GM12874 (cell line): ENCODE results near the gene MRGPRX2.

Experiments
- TF ChIP-seq, protein P1 (sequence below): IDR thresholded peaks from 2 replicates; pipeline ENCODE4 v1.5.1; 2011; ENCODE audit warnings: low read depth, mild to moderate bottlenecking, control low read depth, low read length, moderate library complexity; ENCODE audit not compliant: insufficient read depth

MRGPRX2 gene

DNA sequence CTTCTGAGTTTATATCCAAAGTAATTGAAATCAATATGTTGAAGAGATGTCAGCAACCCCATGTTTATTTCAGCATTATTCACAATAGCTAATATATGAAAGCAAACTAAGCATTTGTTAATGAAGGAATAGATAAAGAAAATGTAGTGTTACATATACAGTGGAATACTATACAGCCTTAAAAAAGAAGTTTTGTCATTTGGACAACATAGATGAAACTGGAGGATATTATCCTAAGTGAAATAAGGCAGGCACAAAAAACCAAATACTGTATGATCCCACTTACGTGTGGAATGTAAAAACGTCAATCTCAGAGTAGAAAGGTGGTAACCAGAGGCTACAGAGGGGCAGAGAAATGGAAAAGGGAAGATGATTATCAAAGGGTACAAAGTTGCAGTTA is 10.2 kb downstream of the MRGPRX2 start:
- TF ChIP-seq, protein P1, sequence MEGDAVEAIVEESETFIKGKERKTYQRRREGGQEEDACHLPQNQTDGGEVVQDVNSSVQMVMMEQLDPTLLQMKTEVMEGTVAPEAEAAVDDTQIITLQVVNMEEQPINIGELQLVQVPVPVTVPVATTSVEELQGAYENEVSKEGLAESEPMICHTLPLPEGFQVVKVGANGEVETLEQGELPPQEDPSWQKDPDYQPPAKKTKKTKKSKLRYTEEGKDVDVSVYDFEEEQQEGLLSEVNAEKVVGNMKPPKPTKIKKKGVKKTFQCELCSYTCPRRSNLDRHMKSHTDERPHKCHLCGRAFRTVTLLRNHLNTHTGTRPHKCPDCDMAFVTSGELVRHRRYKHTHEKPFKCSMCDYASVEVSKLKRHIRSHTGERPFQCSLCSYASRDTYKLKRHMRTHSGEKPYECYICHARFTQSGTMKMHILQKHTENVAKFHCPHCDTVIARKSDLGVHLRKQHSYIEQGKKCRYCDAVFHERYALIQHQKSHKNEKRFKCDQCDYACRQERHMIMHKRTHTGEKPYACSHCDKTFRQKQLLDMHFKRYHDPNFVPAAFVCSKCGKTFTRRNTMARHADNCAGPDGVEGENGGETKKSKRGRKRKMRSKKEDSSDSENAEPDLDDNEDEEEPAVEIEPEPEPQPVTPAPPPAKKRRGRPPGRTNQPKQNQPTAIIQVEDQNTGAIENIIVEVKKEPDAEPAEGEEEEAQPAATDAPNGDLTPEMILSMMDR: no peak

DNA sequence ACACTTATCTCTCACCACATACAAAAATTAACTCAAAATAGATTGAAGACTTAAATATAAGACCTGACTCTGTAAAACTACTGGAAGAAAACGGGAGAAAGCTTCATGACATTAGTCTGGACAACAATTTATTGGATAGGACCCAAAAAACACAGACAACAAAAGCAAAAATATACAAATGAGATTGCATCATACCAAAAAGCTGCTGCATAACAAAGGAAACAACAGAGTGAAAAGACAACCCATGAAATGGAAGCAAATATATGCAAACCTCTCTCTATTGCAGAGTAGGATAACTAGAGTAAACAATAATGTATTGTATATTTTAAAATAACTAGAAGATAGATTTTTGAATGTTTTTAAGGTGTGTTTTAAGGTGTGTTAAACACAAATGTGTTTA is 11.2 kb downstream of the MRGPRX2 start:
- TF ChIP-seq, protein P1: no peak

DNA sequence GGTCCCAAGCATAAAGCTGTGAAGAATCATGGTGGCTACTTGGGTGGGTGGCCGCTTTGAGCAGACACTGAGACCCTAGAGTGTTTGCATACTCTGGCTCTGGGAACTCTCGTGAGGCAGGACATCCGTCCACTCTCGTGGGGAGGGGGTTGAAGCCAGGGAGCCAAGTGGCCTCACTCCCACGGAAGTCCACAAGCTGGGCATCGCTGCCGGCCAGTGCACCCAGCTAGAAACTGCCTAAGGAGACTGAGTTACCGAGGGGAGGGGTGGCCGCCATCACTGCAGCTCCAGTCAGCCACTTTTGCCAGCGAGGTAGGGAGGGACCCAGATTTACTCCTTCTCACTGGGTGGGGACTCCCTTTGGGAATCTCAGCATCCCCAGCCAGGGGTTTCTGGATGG is 20.5 kb downstream of the MRGPRX2 start:
- TF ChIP-seq, protein P1: no peak

DNA sequence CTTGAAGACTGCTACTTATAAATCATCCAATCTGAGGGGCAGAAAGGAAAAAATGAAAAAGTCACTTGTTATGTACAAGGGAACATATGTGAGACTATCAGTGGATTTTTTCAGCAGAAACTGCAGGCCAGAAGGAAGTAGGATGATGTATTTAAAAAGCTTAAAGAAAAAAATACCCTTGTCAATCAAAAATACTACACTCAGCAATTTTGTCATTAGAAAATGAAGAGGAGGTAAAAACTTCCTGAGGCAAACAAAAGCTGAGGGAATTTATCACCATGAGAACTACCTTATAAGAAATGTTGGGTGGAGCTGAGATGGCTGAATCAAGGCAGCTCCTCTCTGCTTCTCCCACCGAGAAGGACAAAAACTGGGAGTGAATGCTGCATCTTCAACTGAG is 21.1 kb downstream of the MRGPRX2 start:
- TF ChIP-seq, protein P1: no peak

DNA sequence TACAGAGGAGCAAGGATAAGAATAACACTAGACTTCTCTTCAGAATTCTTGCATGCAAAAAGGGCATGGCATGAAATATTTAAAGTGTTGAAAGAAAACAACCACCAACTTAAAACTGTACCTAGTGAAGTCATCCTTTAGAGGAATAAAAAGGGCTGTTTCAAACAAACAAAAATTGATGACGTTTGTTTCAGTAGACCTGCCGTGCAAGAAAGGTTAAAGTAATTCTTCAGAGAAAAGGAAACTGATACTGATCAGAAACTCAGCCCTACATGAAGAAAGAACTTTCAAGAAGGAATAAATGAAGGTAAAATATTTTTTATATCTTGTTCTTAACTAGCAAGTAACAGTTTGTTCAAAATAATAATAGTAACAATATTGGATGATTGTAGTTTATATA is 27.5 kb downstream of the MRGPRX2 start:
- TF ChIP-seq, protein P1: no peak

DNA sequence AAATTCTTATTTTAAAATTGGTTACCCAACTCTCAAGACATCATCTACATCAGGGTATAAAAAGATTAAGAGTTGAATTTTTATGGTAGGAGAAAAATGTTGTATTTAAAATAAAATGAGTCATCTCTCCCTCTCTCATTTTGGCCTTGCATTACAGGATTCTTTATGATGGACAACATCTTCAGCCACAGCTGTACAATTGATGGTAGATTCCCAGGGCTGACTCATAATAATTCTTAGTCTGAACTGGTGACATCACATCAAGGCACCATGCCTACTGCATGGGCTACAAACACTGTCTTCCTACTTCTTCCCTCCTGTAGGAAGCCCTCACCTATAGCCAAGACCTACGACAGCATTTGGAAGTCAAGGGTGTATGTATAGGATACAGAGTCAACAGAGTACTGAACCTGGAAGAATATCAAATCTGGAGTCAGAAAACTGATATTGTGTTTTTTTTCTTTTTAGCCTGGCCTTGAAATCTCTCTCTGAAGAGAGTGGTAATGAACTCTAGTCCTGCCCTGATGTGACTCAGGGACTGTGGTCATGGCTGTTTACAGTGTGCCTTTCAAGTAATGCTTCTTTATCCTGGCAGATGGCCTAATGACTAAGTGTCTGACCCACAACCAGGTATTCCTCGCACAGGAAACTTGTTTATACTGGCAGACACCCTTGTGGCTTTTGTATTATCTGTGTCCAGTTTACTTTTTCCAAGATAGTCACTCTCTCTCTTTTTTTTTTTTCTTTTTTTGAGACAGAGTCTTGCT is 32.5 kb downstream of the MRGPRX2 start:
- TF ChIP-seq, protein P1: no peak

DNA sequence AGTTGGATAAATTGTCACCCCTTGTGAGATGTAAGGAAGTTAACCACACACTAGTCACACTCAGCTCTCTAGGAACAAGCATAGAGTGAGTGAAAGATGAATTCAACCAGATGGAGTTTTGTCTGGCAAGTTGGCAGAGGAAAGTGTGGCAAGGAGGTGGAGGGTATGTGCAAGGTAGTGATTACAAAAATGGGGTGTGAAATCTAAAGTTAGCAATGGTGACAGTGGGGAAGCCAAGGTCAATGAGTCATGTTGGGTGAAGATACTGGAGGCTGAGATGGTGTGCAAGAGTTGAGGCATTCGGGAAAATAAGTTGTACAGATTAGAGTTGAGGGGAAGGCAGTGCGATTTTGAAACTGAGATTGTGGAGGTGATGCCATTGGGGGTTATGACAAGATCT is 33.7 kb downstream of the MRGPRX2 start:
- TF ChIP-seq, protein P1: no peak
